ENCODE measurements around the gene RAB7A. TPM values are rescaled to one million over a fixed set of nuclear protein-coding genes. Genes with fewer than 3 reads are reported as not detected.
A peak's percentile ranks its signal among the peaks of the same experiment; 100 is the strongest.

Gene RAB7A
- total and polyA plus RNA-seq, 8 donors, result 33.6 to 166 (median 103) TPM

DNA sequence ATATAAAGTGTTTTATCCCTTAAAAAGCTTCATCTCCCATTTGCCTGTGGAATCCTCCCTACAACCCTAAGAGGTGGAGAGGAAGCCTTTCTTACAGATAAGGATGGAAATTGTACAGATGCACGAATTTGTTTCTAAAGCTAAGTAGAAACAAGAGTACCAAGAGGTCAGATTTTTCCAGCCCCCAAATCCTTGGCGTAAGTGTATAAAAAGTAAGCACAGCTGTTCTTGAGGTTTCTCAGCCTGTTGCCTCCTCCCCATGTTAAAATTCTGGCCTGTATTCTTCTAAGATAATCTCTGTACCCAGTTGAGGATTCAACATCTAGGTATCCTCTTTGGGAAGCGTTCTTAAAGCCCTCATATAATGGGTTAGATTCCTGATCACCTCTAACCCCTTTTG is 34.9 kb downstream of the RAB7A start:
- intact Hi-C loops (cut with DNase I; ENCODE audit: low total_unique reads), result no loop called here
- Histone ChIP-seq H3K9me3 (no peaks in the 10 kb centered on the region), H3K36me3 (peaks cover 0 to 15% (median 10%) of the 10 kb centered on the region in 4 donors), H3K27ac (peak overlapping the region in 2 of 5 donors; percentile 59 to 70), H3K4me1 (peaks cover 20 to 70% (median 40%) of the 10 kb centered on the region in 4 donors), H3K4me3 (no peak overlapping the region), H3K27me3 (no peaks in the 10 kb centered on the region)
- WGBS, 5 donors, result 67 to 76% (median 68%) methylated on average over 3 of the region's 3 CpGs
- TF ChIP-seq POLR2AphosphoS5 (IDR thresholded peaks at IDR 0.05) (no peak), POLR2A (IDR thresholded peaks at IDR 0.05) (no peak), EP300 (IDR thresholded peaks at IDR 0.05) (no peak)
- TF ChIP-seq, protein P1, sequence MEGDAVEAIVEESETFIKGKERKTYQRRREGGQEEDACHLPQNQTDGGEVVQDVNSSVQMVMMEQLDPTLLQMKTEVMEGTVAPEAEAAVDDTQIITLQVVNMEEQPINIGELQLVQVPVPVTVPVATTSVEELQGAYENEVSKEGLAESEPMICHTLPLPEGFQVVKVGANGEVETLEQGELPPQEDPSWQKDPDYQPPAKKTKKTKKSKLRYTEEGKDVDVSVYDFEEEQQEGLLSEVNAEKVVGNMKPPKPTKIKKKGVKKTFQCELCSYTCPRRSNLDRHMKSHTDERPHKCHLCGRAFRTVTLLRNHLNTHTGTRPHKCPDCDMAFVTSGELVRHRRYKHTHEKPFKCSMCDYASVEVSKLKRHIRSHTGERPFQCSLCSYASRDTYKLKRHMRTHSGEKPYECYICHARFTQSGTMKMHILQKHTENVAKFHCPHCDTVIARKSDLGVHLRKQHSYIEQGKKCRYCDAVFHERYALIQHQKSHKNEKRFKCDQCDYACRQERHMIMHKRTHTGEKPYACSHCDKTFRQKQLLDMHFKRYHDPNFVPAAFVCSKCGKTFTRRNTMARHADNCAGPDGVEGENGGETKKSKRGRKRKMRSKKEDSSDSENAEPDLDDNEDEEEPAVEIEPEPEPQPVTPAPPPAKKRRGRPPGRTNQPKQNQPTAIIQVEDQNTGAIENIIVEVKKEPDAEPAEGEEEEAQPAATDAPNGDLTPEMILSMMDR (IDR thresholded peaks at IDR 0.05), result no peak
- DNase-seq, result no peak

DNA sequence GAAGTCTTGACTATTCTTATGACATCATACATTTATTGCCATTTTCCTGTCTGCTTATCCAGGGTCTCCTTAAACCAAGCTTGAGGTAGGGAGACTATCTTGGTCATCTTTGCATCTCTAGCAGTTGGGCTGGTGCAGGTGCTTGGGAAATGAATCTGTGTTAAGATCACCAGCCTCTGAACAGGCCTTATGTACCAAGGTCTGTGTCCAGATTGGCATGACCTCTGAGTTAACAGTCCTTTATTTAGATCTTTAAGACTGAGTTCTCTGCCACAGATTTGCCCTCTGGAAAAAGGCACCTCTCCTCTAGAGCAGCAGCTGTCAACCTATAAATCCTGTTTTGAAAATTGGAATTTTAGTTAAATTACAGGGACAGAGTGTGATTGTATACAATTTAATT is 35.4 kb downstream of the RAB7A start:
- Histone ChIP-seq H3K9me3 (no peaks in the 10 kb centered on the region), H3K27ac (no peak overlapping the region), H3K27me3 (no peaks in the 10 kb centered on the region), H3K4me3 (no peak overlapping the region), H3K4me1 (peaks cover 20 to 75% (median 40%) of the 10 kb centered on the region in 4 donors), H3K36me3 (peaks cover 0 to 15% (median 10%) of the 10 kb centered on the region in 4 donors)
- DNase-seq, result no peak
- TF ChIP-seq POLR2A (IDR thresholded peaks at IDR 0.05) (no peak), EP300 (IDR thresholded peaks at IDR 0.05) (no peak), POLR2AphosphoS5 (IDR thresholded peaks at IDR 0.05) (no peak)
- TF ChIP-seq, protein P1 (IDR thresholded peaks at IDR 0.05), result no peak
- intact Hi-C loops (cut with DNase I; ENCODE audit: low total_unique reads), result no loop called here

DNA sequence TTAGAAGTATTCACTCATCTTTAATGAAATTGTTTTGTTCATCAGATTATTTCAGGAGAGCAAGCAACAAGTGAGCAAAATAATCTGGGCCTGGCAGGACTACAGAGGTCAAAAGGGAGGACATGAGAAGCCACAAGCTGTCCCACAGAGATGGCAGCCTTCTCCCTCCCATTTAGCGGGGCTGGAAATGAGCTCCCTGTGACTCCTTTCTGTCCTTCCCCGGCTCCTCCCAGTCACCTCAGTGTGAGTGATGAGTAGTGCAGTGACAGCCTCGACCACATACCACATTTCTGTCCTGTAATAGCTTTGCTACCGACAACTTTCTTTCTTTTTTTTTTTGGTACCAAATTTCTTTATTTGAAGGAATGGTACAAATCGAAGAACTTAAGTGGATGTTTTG is 38.0 kb downstream of the RAB7A start:
- TF ChIP-seq POLR2AphosphoS5 (IDR thresholded peaks at IDR 0.05), result no peak
- TF ChIP-seq EP300 (IDR thresholded peaks at IDR 0.05), result no peak
- TF ChIP-seq, protein P1 (IDR thresholded peaks at IDR 0.05), result no peak
- no peak for TF ChIP-seq POLR2A (IDR thresholded peaks at IDR 0.05)
- DNase-seq, result no peak
- 81 to 88% (median 86%) methylated on average over 5 of the region's 5 CpGs for WGBS, 5 donors
- Histone ChIP-seq H3K4me1 (peaks cover 29 to 79% (median 49%) of the 10 kb centered on the region in 4 donors), H3K9me3 (no peaks in the 10 kb centered on the region), H3K4me3 (no peak overlapping the region), H3K27ac (no peak overlapping the region), H3K36me3 (peaks cover 0 to 15% (median 10%) of the 10 kb centered on the region in 4 donors), H3K27me3 (no peaks in the 10 kb centered on the region)
- intact Hi-C loops (cut with DNase I; ENCODE audit: low total_unique reads), result no loop called here

DNA sequence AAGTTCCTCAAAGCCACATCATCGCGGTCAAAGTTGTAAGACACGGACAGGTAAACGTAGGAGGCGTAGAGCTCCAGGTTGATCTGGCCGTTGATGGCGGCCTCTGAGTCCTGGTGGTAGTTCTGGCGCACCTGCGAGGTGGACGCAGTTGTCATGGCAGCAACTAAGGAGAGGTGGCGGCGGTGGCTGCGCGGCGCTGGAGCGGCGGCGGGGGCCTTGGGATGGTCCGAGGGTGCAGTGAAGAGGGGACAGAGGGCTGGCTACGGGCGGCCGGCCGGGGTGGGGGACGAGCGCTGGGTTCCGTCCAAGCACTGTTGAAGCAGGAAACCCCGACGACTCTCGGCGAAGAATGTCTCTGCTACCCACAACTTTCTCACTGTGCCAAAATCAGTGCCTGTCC is 38.9 kb downstream of the RAB7A start:
- Histone ChIP-seq H3K27ac (no peak overlapping the region), H3K4me1 (peaks cover 25 to 79% (median 50%) of the 10 kb centered on the region in 4 donors)
- 93 to 98% (median 97%) methylated on average over 28 to 30 of the region's 30 CpGs for WGBS, 5 donors

More for the DNA sequence above, 38.9 kb downstream of the RAB7A start:
- H3K9me3 ChIP-seq, result no peaks in the 10 kb centered on the region
- no peak overlapping the region for H3K4me3 ChIP-seq
- H3K36me3 ChIP-seq, result peaks cover 0 to 15% (median 10%) of the 10 kb centered on the region in 4 donors
- H3K27me3 ChIP-seq, result no peaks in the 10 kb centered on the region
- no peak for DNase-seq
- TF ChIP-seq POLR2AphosphoS5 (IDR thresholded peaks at IDR 0.05) (no peak), POLR2A (IDR thresholded peaks at IDR 0.05) (no peak), EP300 (IDR thresholded peaks at IDR 0.05) (no peak)
- TF ChIP-seq, protein P1 (IDR thresholded peaks at IDR 0.05), result no peak
- intact Hi-C loops (cut with DNase I; ENCODE audit: low total_unique reads), result no loop called here

Measured in stomach (tissue), 9 donors.